ENCODE results near the gene RRAGD.
"Not testable (repeated sequence)": the region's sequence is repeated elsewhere in the genome, so short reads cannot be mapped to it uniquely, and the experiment has no call there.

The RRAGD gene

GRCh38 chr6:89411145-89412070 is 665 bp downstream of the RRAGD start:
- peak; percentile 46 for DNase-seq (ENCODE audit: low spot score)

DNA sequence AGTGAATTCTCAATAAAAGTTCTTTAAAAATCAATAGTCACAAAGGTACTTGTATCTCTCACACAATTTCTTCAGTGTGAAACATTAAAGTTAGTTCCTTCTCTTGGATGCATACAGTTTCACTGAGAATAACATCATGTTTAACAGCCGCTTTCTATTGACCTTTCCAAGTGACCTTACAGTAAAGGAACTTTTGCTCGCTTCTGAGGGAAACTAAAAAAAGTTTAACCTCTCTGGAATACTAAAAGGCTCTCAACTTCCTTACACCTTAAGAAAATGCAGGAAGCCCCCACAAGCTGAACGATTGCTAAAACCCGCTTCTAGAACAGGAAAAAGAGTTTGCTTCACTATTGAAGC is 1.3 kb downstream of the RRAGD start:
- DNase-seq (ENCODE audit: low spot score) = no peak

- no peak for DNase-seq (ENCODE audit: low spot score)
Observed at GRCh38 chr6:89410231-89410761, 1.8 kb downstream of the RRAGD start.

DNA sequence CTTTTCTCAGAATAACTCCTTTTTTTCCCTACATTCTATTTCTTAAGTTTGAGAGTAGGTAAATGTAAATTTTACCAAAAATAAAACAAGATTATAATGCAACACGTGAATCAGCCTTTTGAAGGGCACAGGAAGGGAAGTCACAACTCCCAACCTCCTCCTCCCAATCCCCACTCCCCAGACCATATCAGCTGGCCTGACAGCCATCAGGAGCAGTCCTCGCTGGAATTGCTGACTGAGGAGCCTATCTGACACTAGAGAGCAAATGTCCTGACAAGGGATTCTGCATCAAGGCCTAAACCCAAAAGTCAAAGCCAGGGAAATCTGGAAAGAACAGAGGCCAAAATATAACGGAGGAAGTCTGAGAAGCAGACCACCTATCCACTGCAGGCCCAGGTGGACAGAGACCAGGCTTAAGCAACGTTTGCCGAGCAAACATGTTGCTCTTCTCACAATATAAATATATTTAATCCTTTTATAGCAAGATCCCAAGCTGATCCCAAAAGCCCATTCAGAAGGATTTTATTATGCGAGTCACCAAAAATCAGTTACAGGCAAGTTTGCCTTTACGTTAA is 2.5 kb downstream of the RRAGD start:
- no peak for DNase-seq (ENCODE audit: low spot score)

DNA sequence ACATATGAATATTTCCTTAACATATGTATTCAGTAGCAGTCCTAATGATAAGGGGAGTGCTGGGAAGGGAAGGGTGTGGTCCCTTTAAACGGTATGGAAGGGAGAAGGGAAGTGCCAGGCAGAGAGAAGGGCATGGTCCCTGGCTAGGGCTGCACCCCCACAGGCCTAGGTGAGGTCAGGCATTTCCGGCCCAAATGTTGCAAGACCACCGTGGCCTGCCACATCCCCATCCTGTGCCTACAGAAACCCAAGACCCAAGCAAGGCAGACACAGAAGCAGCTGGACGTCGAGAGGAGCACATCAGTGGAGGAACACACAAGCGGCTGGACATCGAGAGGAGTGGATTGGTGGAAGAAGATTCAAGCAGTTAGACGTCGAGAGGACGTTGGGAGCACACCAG is 5.9 kb downstream of the RRAGD start:
- DNase-seq (ENCODE audit: low spot score) = no peak

GRCh38 chr6:89404512-89404911 is 7.6 kb downstream of the RRAGD start:
- no peak for DNase-seq (ENCODE audit: low spot score)

- DNase-seq (ENCODE audit: low spot score) = no peak
Observed at GRCh38 chr6:89402776-89403175, 9.3 kb downstream of the RRAGD start.

DNA sequence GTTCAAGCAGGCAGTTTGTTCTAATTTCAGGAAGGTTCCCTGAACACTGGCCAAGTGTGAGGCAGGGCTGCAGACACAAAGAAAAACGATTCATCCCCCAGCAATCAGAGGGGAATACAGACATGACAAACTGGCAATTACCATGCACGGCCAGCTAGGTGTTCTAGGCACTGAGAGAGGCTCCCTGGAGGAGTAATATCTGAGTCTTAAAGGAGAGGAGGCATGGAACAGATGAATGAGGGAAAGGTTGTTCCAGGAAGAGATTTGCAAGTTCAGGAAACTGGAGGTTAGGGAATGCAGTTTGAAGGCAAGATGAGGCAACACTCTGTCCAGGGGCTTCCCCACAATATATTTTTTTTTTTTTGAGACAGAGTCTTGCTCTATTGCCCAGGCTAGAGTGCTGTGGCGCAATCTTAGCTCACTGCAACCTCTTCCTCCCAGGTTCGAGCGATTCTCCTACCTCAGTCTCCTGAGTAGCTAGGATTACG is 11.1 kb downstream of the RRAGD start:
- DNase-seq (ENCODE audit: low spot score) = no peak

DNA sequence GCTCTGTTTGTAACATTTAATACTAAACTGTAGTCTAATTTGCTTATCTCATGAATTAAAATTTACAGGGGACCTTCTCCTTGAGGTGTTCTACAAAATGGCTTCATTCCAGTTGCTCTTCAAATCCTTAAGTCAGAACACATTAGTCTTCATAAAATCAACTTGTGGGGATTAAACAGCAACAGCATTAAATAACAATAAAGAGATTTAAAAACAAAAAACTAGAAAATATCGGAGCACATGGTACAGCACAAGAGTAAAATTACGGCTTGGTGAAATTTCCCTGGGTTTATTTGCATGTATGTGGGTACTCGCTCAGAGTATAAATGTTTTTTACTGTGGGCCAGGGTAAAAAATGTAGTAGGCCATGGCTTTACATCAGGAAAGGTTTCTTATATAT is 12.0 kb downstream of the RRAGD start:
- DNase-seq (ENCODE audit: low spot score) = no peak

- no peak for DNase-seq (ENCODE audit: low spot score)
Observed at GRCh38 chr6:89398762-89399525, 13.1 kb downstream of the RRAGD start.

DNA sequence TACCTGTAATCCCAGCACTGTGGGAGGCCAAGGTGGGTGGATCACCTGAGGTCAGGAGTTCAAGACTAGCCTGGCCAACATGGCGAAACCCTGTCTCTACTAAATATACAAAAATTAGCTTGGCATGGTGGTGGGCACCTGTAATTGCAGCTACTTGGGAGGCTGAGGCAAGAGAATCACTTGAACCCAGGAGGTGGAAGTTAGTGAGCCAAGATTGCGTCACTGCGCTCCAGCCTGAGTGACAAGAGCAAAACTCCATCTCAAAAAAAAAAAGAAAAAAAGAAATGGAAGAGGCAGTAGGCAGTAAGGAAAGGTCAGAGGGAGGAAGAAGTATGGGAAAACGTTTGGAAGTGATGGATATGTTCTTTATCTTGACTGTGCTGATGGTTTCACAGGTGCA is 14.2 kb downstream of the RRAGD start:
- not testable (repeated sequence) for DNase-seq (ENCODE audit: low spot score)

- no peak for DNase-seq (ENCODE audit: low spot score)
Observed at GRCh38 chr6:89393659-89394058, 18.4 kb downstream of the RRAGD start.

DNA sequence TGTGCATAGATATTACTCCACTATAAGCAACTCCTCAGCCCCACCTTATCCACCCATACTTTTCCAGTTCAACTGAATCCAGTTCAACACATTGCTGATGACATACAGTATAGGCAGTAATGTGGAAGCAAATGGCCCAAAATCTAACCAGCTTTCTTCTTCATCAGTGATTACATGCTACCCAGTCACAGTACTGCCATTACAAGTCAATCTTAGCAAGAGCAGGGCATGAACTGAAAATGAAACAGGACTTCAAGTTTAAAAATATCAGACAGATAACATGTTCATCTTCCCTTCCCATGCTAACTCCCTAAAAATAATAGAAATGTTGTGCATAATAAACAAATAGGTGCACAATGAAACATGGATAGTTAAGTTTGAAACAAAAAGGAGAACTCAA is 19.2 kb downstream of the RRAGD start:
- DNase-seq (ENCODE audit: low spot score) = no peak

- DNase-seq (ENCODE audit: low spot score) = no peak
Observed at GRCh38 chr6:89388846-89389245, 23.2 kb downstream of the RRAGD start.

GRCh38 chr6:89387516-89388201 is 24.4 kb downstream of the RRAGD start:
- DNase-seq (ENCODE audit: low spot score) = no peak

- DNase-seq (ENCODE audit: low spot score) = no peak
Observed at GRCh38 chr6:89386917-89387491, 25.1 kb downstream of the RRAGD start.

GRCh38 chr6:89385846-89386245 is 26.2 kb downstream of the RRAGD start:
- DNase-seq (ENCODE audit: low spot score) = no peak

- DNase-seq (ENCODE audit: low spot score) = no peak
Observed at GRCh38 chr6:89385156-89385667, 26.9 kb downstream of the RRAGD start.

DNA sequence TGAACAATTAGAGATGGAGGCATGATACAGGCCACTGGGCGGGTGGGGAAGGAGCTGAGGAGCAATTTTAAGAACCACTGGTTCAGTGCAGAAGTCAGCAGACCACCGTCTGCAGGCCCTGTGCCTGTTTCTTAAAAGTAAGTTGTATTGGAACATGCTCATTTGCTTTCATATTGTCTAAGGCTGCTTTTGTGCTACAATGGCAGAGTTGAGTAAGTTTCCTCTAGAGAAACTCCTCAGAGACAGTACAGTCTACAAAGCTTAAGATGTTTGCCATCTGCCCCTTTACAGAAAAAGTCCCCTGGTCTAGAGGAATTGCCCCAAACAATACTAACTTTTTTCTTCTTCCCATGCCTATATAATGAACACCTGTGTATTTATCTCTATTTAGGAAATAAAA is 31.0 kb downstream of the RRAGD start:
- DNase-seq (ENCODE audit: low spot score) = no peak

DNA sequence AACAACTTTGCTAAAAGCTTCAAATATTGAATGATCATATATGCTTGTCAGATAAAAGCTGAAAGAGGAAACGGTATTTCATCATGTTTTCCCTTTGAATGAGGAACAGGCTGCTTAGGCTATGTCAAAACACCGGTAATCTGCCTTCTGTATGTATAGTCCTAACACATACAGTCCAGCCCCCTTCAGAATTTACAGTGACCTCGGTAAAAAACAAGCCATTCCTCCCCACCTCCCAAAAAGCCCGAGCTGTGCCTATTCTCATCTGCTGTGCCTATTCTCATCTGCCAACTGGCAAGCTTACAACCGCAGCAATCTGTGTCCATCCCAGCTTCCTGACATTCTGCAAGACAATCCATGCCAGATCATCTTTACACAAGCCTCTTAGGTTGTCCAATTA is 32.8 kb downstream of the RRAGD start:
- no peak for DNase-seq (ENCODE audit: low spot score)

DNA sequence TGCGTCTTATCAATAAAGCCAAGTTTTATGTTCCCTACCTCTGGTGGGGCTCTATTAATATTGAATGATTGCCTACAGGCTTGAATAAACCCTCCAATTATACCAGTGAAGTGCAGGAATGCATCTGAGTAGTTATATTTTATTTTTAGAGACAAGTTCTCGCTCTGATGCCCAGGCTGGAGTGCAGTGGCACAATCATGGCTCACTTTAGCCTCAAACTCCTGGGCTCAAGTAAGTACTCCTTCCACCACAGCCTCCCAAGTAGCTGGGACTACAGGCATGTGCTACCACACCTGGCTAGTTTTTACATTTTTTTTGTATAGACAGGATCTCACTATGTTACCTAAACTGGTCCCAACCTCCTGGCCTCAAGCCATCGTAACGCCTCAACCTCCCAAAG is 33.4 kb downstream of the RRAGD start:
- DNase-seq (ENCODE audit: low spot score) = no peak

Measured in HuH-7.5 (cell line).